Measurements from ENCODE around the gene QRFP.

- TF ChIP-seq CTCF (conservative IDR thresholded peaks at IDR 0.05; ENCODE audit: low read depth, low read length) = no peak
- no peak for TF ChIP-seq EZH2phosphoT487 (IDR thresholded peaks at IDR 0.05; ENCODE audit: borderline replicate concordance, low read length)
- TF ChIP-seq EZH2 (IDR thresholded peaks at IDR 0.05; ENCODE audit: low read length, unreplicated experiment) = no peak
Observed at GRCh38 chr9:130895038-130895437, 1.6 kb downstream of the QRFP start.
